NCI-H524 treated with DMSO at 0.1 percent for 48 hours (cell line): ENCODE data around the gene CATSPER3.
"Not testable (repeated sequence)": the region's sequence is repeated elsewhere in the genome, so short reads cannot be mapped to it uniquely, and the experiment has no call there.

Experiments
- DNase-seq: peaks from one replicate; lab custom pipeline; 2025; lab: John Stamatoyannopoulos, UW

CATSPER3 gene

DNA sequence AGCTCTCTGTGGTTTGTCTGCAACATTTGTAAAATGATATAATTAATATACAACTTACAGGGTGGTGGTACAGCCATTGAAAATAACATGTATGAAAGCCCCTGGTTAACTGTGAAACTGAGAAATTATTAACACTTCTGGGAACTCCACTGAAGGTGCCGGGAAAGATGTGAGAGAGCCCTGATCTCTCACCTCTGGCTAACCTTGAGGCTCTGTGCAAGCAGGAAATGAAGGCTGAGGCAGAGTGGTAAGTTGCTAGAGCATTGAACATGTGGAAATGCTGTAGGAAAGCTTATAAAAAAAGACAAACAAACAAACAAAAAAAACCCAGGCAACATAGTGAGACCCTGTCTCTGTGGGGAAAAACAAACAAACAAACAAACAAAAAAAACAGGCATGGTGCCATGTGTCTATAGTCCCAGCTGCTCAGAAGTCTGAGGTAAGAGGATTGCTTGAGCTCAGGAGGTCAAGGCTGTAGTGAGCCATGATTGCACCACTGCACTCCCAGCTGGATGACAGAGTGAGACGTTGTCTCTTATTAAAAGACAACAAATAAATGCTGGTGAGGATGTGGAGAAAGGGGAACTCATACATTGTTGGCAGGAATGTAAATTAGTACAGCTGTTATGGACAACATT, 7.5 kb downstream of the CATSPER3 start:
- DNase-seq, result no peak

DNA sequence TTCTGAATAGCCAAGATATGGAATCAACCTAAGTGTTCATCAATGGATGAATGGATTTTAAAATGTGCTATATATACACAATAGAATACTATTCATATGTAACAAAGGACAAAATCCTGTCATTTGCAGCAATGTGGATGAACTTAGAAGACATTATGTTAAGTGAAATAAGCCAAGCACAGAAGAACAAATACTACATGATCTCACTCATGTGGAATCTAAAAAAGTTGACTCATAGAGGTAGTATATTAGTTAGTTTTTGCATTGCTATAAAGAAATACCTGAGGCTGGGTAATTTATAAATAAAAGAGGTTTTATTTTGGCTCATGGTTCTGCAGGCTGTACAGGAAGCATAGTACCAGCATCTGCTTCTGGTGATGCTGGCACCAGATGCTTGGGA, 8.1 kb downstream of the CATSPER3 start:
- DNase-seq, result no peak

DNA sequence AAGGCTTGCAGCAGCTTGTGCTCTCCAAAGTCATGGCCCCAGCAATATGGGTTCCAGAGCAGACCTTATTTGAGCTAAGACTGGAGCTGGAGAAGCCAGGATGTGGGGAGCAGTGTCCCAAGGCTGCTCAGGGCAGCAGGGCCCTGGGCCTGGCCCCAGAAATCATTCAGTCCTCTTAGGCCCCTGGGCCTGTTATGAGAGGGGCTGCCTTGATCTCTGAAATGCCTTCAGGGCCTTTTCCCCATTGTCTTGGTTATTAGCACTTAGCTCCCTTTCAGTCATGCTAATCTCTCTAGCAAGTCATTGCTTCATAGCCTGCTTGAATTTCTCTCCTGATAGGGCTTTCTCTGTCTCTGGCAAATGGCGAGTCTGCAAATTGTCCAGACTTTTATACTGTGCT, 9.1 kb downstream of the CATSPER3 start:
- DNase-seq, result no peak

DNA sequence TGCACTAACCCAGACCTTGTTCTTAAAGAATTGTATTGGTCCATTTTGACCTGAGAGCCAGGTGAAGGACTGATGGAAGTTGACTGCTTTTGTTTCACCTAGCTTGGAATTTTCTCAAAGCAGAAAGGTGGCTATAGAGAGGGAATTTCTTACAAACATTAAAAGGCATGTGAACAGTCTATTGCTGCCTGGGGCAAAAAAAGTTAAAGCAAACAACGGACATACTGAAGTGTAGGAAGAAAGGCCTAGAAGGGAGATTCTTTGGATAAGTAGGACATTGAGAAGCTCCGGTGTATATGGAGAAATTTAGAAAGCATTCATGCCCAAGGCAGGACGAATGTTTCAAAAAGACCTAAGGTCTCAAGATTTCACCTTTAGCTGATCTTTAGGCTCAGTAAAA, 11.7 kb downstream of the CATSPER3 start:
- DNase-seq, result no peak

DNA sequence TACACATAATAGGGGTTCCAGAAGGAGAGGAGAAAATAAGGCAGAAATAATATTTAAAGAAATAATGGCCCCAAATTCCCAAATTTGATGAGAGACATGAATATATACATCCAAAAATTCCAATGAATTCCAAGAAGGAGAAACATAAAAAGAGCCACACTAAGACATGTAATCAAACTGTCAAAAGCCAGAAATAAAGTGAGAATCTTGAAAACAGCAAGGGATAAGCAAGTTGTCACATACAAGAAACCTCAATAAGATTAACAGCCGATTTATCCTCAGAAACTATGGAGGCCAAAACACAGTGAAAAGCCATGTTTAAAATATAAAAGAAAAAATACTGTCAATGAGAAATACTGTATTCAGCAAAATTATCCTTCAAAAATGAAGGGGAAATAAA, 14.5 kb downstream of the CATSPER3 start:
- DNase-seq, result no peak

DNA sequence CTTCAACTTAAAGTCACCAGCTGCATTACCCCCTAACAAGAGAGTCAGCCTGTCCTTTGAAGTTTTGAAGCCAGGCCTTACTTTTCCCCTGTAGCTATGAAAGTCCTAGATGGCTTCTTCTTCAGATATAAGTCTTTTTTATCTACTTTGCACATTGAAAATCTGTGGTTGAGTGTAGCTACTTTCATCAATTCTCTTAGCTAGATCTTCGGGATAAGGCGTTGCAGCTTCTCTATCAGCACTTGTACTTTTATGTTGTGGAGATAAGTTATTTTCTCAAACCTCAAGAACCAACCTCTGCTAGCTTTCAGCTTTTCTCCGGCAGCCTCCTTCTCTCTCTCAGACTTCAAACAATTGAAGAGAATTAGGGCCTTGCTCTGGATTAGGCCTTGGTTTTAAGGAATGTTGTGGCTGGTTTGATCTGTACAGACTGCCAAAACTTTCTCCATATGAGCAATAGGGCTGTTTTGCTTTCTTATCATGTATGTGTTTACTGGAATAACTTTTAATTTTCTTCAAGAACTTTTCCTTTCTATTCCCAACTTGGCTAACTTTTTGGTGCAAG, 21.6 kb downstream of the CATSPER3 start:
- no peak for DNase-seq

DNA sequence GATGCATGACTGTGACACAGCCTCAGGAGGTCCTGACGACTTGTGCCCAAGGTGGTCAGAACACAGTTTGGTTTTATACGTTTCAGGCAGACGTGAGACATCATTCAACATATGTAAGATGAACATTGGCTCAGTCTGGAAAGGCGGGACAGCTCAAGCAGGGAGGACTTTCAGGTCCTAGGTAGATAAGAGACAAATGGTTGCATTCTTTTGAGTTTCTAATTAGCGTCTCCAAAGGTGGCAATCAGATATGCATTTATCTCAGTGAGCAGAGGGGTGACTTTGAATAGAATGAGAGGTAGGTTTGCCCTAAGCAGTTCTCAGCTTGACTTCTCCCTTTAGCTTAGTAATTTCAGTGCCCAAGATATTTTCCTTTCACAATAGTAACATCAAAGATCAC, 22.5 kb downstream of the CATSPER3 start:
- not testable (repeated sequence) for DNase-seq

DNA sequence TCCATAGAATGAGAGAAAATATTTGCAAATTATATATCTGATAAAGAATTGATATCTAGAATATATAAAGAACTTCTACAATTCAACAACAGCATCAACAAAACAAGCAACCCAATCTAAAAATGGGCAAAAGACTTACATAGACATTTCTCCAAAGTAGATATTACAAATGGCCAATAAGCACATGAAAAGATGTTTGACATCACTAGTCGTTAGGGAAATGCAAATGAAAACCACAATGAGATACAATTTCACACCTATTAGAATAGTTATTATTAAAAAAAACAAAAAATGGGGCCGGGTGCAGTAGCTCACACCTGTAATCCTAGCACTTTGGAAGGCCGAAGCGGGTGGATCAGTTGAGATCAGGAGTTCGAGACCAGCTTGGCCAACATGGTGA, 24.4 kb downstream of the CATSPER3 start:
- DNase-seq, result no peak

DNA sequence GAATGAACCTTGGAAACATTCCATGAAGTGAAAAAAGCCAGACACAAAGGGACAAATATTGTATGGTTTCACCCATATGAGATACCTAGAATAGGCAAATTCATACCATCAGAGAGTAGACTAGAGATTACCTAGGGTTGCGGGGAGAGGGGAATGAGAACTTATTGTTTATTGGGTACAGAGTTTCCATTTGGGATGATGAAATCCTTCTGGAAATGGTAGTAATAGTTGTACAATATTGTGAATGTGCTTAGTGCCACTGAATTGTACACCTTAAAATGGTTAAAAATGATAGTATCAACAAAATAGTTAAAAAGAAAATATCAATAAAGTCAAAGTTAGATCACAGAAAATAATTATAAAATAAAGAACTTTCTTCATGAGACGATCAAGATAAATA, 25.5 kb downstream of the CATSPER3 start:
- no peak for DNase-seq

DNA sequence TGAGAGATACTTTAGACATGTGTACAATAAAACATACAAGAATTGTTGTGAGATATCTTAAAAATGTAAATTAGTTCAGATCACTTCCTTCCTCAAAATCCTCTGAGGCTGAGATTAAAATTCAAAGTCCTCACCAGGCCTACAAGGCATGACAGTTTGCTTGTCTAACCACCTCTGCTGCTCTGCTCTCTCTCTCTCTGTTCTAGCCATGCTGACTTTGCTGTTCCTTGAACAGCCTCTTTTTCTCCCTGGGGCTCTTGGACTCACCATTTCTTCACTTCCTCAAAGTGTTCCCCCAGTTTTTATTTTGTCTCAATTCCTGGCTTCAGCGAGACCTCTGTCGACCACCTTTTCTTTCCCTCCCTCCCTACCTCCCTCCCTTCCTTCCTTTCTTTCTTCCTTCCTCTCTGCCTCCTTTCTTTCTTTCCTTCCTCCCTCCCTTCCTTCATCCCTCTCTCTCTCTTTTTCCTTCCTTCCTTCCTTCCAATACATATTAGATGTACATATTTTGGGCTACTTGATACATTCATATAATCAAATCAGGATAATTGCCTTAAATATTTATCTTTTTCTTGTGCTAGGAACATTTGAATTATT, 27.0 kb downstream of the CATSPER3 start:
- no peak for DNase-seq

DNA sequence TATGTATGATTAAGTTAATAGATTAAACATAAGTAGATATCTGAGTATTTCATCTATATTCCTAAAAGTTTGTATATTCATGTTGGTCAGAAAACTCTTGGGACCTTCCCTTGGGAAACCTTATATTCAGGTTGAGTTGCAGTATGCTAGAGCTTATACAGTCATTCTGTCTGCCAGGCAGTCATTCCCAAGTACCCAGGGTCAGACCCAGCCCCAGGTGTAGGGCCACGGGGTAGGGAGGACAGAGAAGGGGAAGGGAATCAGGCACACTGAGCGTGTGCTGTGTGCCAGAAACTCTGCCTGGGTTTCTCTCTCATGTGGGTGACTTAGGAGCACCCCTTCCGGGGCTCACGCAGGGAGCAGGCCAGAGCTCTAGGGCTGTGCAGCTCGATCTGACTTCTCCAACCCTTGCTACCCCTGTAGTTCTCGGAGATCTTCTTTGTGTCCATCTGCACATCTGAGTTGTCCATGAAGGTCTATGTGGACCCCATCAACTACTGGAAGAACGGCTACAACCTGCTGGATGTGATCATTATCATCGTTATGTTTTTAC, 28.2 kb downstream of the CATSPER3 start:
- no peak for DNase-seq

DNA sequence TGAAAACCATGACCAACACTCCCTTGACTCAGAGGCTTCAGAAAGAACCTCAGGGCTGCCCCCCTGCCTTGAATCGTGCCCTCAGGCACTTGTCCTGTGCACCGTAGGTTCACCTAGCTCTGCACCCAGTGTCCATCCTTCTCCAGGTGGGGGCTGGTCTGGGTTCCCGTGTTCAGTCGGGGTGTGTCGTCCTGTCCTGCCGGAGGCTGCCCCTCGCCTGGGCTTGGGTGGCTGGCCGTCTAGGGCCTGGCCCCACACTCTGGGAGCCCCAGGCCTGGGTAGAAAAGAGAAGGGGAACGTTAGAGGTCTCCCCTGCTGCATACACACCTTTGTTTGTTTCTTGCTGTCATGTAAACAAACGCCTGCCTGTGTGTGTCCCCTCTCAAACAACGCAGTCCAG, 29.3 kb downstream of the CATSPER3 start:
- DNase-seq, result no peak

DNA sequence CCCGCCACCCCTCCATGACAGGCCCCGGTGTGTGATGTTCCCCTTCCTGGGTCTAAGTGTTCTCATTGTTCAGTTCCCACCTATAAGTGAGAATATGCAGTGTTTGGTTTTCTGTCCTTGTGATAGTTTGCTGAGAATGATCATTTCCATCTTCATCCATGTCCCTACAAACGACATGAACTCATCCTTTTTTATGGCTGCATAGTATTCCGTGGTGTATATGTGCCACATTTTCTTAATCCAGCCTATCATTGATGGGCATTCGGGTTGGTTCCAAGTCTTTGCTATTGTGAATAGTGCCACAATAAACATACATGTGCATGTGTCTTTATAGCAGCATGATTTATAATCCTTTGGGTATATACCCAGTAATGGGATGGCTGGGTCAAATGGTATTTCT, 30.4 kb downstream of the CATSPER3 start:
- DNase-seq, result not testable (repeated sequence)

DNA sequence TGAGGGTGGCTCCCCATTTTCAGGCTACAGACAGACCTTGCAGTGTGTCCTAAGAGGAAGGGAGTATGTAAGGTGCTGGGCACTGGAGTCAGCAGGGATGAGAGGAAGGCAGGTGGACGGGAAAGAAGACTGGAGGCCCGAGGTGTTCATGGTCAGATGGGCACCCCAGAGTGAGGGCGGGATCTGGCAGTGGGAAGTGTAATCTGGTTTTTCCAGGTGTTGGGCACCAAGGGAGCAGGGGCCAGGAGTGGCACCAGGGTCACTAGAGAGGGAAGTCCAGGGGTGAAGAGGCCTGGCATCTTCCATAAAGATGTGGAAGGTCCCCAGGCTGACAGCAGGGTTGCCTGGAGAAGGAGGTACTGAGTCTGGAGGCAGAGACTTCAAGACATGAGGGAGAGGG, 36.7 kb downstream of the CATSPER3 start:
- DNase-seq, result no peak

DNA sequence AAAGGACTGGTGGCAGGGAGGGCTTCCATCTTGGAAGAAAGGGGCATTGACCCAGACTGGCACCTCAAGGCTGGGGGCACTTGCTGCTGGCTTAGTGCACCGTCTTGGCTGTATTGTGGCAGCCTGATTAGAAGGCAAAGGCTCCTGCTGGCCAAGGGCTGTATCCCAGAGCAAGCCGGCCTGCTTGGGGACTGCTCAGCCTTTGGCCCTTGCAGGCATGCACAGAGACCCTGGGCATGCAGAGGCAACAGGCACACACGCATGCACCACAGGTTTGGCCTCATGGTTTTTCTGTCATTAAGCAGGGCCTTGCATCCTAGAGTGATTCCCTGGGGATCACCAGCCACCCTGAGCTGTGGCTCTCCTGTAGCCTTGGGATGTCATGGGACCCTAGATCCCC, 37.4 kb downstream of the CATSPER3 start:
- DNase-seq, result no peak

DNA sequence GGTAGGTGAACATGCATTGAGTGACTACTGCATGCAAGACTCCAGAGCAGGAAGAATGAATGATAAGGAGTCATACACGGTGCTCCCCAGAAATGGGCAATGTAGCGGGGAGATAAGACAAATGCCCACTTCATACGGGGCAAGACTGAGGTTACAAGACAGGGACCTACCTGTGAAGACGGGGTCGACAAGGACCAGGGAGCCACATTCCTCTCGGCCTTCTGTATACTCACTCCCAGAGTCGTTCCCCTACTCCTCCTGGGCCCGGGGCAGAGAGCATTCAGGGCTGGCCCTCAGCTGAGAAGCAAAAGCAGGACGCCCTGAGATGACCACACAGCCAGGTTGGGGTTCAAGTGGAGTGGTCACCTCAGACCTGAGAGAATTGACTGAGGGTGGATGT, 39.6 kb downstream of the CATSPER3 start:
- no peak for DNase-seq

DNA sequence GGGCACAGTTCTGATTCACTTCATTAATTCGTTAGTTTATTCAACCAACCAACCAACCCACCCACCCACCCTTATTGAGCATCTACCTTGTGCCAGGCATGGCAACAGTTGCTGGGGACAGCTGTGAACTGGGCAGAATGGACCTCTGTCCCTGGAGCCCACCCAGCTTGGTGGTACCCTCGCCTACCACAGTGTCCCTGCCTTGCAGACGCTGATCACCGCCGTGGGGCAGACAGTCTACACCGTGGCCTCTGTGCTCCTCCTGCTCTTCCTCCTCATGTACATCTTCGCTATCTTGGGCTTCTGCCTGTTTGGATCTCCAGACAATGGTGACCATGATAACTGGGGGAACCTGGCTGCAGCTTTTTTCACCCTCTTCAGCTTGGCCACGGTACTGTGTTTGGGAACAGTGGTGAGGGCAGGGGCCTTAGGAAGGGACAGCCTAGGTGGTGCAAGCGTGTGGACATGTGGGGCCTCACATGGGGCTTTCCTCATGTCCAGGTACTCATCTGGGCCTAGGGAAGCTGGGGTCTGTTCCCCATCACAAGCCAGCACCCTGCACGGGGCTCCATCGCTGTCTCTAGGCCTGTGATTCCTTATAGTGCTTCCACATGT, 40.1 kb downstream of the CATSPER3 start:
- DNase-seq, result no peak

DNA sequence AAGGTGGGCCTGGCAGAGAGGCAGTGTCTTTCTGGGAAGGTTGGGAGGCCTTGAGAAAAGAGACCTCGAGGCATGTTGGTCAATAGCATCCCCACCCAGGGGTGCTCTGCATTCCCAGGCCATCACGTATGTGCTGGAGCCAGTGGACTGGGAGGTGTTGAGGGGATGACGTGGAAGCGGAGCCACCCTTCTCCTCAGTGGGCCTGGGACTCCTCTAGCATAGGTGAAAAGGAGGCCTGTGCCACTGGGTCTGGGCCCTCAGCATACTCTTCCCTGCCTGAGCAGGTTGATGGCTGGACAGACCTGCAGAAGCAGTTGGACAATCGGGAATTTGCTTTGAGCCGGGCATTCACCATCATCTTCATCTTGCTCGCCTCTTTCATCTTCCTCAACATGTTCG, 40.8 kb downstream of the CATSPER3 start:
- no peak for DNase-seq

DNA sequence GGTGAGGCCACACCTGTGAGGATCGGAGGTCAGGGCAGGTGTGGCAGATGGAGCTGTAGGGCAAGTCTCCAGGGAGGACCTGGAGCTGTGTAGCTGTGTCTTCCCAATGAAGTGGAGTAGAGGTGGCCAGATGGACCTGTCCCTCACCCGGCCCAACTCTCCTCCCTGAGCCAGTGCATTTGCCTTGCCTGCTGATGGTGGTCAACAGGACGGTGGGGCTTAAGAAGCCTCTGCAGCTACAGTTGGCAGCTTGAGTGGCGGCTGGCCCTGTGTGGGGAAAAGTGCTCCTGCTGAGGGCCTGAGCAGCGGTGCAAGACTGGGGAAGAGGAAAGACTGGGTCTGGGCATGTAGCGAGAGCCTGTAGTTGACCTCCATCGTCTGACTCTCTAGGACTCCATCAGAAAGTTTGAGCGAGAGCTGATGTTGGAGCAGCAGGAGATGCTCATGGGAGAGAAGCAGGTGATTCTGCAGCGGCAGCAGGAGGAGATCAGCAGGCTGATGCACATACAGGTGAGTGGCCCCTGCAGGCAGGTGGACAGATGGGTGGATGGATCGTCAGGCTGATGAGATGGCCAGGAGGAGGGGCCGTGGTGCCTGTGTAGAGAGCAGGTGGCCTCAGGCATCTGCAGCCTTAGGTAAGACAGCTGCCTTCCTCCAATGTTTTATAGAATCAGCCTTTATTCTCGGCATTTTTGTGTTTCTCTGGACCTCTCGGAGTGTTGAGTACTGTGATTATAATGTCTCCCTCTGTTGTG, 41.5 kb downstream of the CATSPER3 start:
- no peak for DNase-seq

DNA sequence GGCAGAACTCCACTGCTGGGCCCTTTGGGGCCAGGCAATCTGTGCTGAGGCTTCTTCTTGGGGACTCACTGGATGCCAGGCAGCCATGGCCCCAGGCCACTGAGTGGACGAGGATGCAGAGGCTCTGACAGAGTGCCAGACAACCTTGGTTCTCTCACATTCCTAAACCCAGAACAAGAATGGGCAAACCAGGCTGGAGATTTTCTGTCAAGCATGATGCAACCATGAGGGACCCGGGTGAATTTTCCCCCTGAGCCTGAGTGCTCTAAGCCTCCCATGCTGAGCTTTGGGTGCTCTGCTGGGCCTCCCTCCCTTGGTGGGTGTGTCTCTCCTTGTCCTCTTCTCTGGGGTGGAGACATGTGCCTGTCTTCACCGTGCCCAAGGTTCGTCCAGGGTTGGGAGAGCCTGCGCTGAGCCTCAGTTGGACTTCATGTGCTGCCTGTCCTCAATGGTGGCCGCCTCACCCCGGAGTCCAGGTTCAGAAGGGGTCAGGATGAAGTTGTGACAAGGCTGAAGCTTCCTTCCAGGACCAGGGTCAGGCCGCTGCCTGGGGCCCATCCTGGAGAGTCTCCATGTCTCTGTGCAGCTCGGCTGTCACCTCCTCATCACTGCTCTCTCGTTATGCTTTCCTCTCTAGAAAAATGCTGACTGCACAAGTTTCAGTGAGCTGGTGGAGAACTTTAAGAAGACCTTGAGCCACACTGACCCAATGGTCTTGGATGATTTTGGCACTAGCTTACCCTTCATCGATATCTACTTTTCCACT, 42.2 kb downstream of the CATSPER3 start:
- no peak for DNase-seq

DNA sequence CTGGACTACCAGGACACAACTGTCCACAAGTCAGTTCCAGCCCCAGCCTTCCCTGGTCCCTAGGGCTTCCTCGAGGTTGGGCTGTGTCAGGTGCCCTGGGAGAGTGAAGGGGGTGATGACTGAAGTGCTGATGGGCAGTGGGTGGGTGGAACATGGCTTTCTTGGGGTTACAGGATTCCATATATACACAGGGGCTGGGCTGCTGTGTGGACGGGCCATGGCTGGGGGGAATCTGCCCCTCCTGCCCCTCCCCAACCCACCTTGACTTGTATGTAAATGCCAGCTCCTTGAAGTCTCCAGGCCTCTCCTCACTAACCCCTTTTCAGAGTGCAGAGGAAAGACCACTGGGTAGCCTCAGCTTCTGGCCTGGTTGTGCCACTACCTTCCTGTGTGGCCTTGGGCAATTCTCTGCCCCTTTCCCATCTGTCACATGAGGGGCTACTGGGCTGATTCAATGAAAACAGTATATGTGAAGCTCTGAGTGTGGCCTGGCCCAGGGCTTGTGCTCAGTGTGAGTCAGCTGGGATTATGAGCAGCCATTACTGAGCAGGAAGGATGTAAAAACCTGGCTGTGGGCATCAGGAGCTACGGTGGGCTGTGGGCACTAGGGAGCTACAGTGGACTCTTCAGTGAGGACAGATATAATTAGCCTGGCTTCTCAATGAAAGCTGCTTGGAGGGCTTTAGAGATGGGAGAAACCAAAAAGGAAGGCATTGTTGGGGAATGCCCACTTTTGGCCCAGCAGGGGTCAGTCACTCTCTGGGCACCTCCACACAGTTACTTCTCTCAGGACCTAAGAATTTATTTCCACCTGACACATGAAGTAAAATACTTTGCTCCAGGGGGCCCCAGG, 43.0 kb downstream of the CATSPER3 start:
- DNase-seq, result no peak
